Ovary (tissue), 9 donors: ENCODE measurements around the gene LARGE1. TPM values are rescaled to one million over a fixed set of nuclear protein-coding genes. Genes with fewer than 3 reads are reported as not detected.

ENCODE experiments used
- DNase-seq, 5 donors: peaks; one replicate each; pipeline ENCODE4 v3.0.0-alpha.2; 2019 to 2020
- H3K27ac ChIP-seq, 2 donors: fragments of 200-600 bp; one replicate each; pipeline versions ENCODE4 v1.5.1 to v1.8.0; 2019 to 2022
- H3K27me3 ChIP-seq: fragments of 200-600 bp; one replicate; pipeline ENCODE4 v1.8.0; 2022
- H3K36me3 ChIP-seq: fragments of 200-600 bp; sonication (generic); one replicate; pipeline ENCODE4 v1.5.1; 2019
- H3K4me1 ChIP-seq: one replicate; pipeline ENCODE4 v1.8.1; 2013; ENCODE audit warnings: mild to moderate bottlenecking, moderate library complexity; ENCODE audit not compliant: insufficient read depth
- H3K4me3 ChIP-seq: fragments of 200-600 bp; sonication (generic); one replicate; pipeline ENCODE4 v1.5.1; 2017
- H3K9me3 ChIP-seq, 2 donors: fragments of 200-600 bp in 1 of 2; sonication (generic) in 1 of 2; one replicate each; pipeline versions ENCODE4 v1.5.1 to v1.8.1; 2013 to 2019; ENCODE audit warnings: mild to moderate bottlenecking in 1 of 2, moderate library complexity in 1 of 2
- CTCF ChIP-seq, 3 donors: fragments of 450-650 bp in 2 of 3; fragments of 200-600 bp in 1 of 3; IDR thresholded peaks; one replicate each; pipeline versions ENCODE4 v1.5.1 to v1.8.0; 2016 to 2022; ENCODE audit warnings: antibody characterized with exemption in 3 of 3, mild to moderate bottlenecking in 1 of 3
- EP300 ChIP-seq: sonication (generic); formaldehyde crosslinking; IDR thresholded peaks from one replicate; pipeline ENCODE4 v1.6.1; 2017; ENCODE audit warnings: antibody characterized with exemption
- POLR2A ChIP-seq: fragments of 450-650 bp; IDR thresholded peaks from one replicate; pipeline ENCODE4 v1.6.1; 2017; ENCODE audit warnings: antibody characterized with exemption, mild to moderate bottlenecking, moderate library complexity
- WGBS, 3 donors: extraction: QIAGEN DNeasy Blood & Tissue Kit in 1 of 3; methylation state at CpG; one replicate each; pipeline versions ENCODE4 v1.1.5 to v1.1.7; 2013 to 2017; 5-methylcytosine and 5-hydroxymethylcytosine counted together
- intact Hi-C, 4 donors: fragments of 100-400 bp; cut with DNase I; formaldehyde crosslinking; loops; one replicate each; pipeline versions ENCODE4 v1.11.0 to v1.15.1; 2022 to 2023
- polyA plus RNA-seq, 2 donors: library from polyadenylated mRNA; stranded (reverse); fragments of 200-250 nt in 1 of 2; fragments of 350-450 nt in 1 of 2; fragmentation: Illumina TruSeq in 1 of 2; extraction: RNeasy Lipid Tissue Mini Kit (QIAGEN cat#74804) in 1 of 2; gene quantifications; one replicate each; pipeline ENCODE4 v1.2.3, GENCODE V29; 2013 to 2014
- total RNA-seq, 7 donors: library from RNA; depleted of rRNA in 2 of 7; stranded (reverse); fragments of >200 nt in 2 of 7; fragmentation: NEBNext Ultra II Directional in 3 of 7; extraction: Animal tissue kit (Norgen Biotek cat#: 25700) in 3 of 7; gene quantifications; one replicate each; pipeline versions ENCODE4 v1.1.0 to v1.2.4, GENCODE V29; 2016 to 2023
- donor health status: DM: no; HTN: no; CAD: no; lungs with moderate emphysema.
- donor health status: DM: no; HTN: no; CAD: no.
- donor health status: Bipolar disorder and iron deficiency.
- donor health status: DM: yes; HTN: yes; CAD: no.
- donor health status: DM: no; HTN: no; CAD: no.
- donor health status: DM: yes; HTN: yes; CAD: no.

LARGE1 gene
- total and polyA plus RNA-seq, 9 donors = 13.4 to 67.6 (median 36.8) TPM

- Histone ChIP-seq H3K9me3 (no peaks in the 10 kb centered on the region), H3K4me1 (peaks cover 3% of the 10 kb centered on the region), H3K4me3 (peak overlapping the region; percentile 64), H3K36me3 (no peaks in the 10 kb centered on the region), H3K27me3 (no peaks in the 10 kb centered on the region), H3K27ac (peak overlapping the region in 1 of 2 donors; percentile 87)
- TF ChIP-seq CTCF (IDR thresholded peaks at IDR 0.05) (no peak), POLR2A (no peak), EP300 (no peak)
- WGBS, 3 donors = 0 to 2% (median 1%) methylated on average over 5 of the region's 5 CpGs
- intact Hi-C loops = loop anchor here (5.0 to 10.0 kb wide), 6 partner anchors 151 to 621 kb away; no protein-coding TSS in a partner anchor
- DNase-seq = no peak
Observed at GRCh38 chr22:33923033-33923432, 2.8 kb upstream of the LARGE1 start.

DNA sequence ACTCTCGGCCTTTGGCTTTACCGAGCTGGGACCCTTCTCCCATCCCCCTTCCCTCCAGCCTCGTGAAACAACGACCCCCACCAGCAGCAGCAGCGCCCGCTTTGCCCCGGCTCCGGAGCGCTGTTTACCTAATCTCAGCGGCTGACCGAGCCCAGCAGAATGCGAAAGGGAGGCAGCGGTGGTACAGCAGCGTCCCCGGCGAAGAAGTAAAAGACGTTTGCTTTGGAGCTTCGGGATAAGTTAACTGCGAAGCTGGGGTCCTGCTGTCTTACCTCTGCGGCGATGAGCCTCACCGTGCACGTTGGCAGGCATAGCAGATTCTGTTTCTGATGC, 2.0 kb upstream of the LARGE1 start:
- peak overlapping the region; percentile 80 to 87 for H3K27ac ChIP-seq
- TF ChIP-seq EP300 (no peak), POLR2A (no peak), CTCF (IDR thresholded peaks at IDR 0.05) (no peak)
- DNase-seq = peak; percentile 52 to 66 (median 58)
- no peaks in the 10 kb centered on the region for H3K27me3 ChIP-seq
- intact Hi-C loops = loop anchor here (5.0 to 10.0 kb wide), 6 partner anchors 150 to 620 kb away; no protein-coding TSS in a partner anchor
- peaks cover 5% of the 10 kb centered on the region for H3K4me1 ChIP-seq
- peak overlapping the region; percentile 64 for H3K4me3 ChIP-seq
- 0 to 1% (median 1%) methylated on average over 23 of the region's 23 CpGs for WGBS, 3 donors
- H3K9me3 ChIP-seq = no peaks in the 10 kb centered on the region
- no peaks in the 10 kb centered on the region for H3K36me3 ChIP-seq

GRCh38 chr22:33921525-33922348, 1.5 kb upstream of the LARGE1 start:
- peak overlapping the region; percentile 64 for H3K4me3 ChIP-seq
- H3K9me3 ChIP-seq = no peaks in the 10 kb centered on the region
- peak overlapping the region; percentile 80 to 87 for H3K27ac ChIP-seq
- TF ChIP-seq CTCF (IDR thresholded peaks at IDR 0.05) = no peak
- TF ChIP-seq EP300 = no peak
- TF ChIP-seq POLR2A = no peak
- no peaks in the 10 kb centered on the region for H3K27me3 ChIP-seq
- peak; percentile 76 to 84 (median 80) for DNase-seq
- peaks cover 5% of the 10 kb centered on the region for H3K4me1 ChIP-seq
- intact Hi-C loops = loop anchor here (5.0 to 10.0 kb wide), 6 partner anchors 149 to 619 kb away; no protein-coding TSS in a partner anchor
- no peaks in the 10 kb centered on the region for H3K36me3 ChIP-seq
- WGBS, 3 donors = 1% methylated on average over 44 to 52 of the region's 52 CpGs

GRCh38 chr22:33920927-33921524, 750 bp upstream of the LARGE1 start:
- intact Hi-C loops = loop anchor here (5.0 to 10.0 kb wide), 6 partner anchors 149 to 619 kb away; no protein-coding TSS in a partner anchor
- TF ChIP-seq POLR2A (peak; percentile 37), CTCF (IDR thresholded peaks at IDR 0.05) (no peak), EP300 (no peak)
- Histone ChIP-seq H3K4me1 (peaks cover 5% of the 10 kb centered on the region), H3K27ac (peak overlapping the region; percentile 80 to 87), H3K27me3 (no peaks in the 10 kb centered on the region), H3K36me3 (no peaks in the 10 kb centered on the region), H3K9me3 (no peaks in the 10 kb centered on the region), H3K4me3 (peak overlapping the region; percentile 92)
- DNase-seq = peak; percentile 98 to 100 (median 99)
- WGBS, 3 donors = 0% methylated on average over 19 to 68 of the region's 69 CpGs
